HL-60/S4 treated with phorbol 12-myristate 13-acetate at 8.2 ng/mL for 4 days and 3 days (cell line): Measurements from ENCODE around the gene HM13.

Source experiments
- in situ Hi-C: fragments of 300-500 bp; cut with MboI; formaldehyde crosslinking; loops from 2 replicates; pipeline ENCODE4 v1.15.0; 2022; ENCODE audit warnings: low sequenced_read_pairs

The HM13 gene

DNA sequence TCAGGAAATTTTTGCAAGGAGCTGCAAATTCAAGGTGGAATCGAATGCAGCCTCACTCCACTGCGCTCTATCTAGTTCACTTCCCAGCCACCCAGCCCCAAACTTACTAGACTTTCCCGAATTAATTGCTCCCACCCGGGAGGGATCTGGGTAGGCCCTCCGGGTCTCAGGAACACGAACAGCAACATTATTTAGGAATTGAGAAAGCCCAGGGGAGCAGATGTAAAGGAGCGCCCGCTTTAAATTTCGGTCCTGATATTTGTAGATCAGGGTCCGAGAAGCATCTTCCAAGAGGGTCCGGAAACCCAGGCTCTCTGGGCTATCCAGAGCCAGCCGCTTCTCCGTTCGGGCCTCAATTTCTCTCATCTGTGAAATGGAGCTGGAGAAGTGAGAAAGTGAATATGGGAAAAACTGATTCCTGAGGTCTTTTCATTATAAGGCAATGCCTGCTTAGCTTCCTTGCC lies 90.4 kb downstream of the HM13 start:
- in situ Hi-C loops = no loop called here

DNA sequence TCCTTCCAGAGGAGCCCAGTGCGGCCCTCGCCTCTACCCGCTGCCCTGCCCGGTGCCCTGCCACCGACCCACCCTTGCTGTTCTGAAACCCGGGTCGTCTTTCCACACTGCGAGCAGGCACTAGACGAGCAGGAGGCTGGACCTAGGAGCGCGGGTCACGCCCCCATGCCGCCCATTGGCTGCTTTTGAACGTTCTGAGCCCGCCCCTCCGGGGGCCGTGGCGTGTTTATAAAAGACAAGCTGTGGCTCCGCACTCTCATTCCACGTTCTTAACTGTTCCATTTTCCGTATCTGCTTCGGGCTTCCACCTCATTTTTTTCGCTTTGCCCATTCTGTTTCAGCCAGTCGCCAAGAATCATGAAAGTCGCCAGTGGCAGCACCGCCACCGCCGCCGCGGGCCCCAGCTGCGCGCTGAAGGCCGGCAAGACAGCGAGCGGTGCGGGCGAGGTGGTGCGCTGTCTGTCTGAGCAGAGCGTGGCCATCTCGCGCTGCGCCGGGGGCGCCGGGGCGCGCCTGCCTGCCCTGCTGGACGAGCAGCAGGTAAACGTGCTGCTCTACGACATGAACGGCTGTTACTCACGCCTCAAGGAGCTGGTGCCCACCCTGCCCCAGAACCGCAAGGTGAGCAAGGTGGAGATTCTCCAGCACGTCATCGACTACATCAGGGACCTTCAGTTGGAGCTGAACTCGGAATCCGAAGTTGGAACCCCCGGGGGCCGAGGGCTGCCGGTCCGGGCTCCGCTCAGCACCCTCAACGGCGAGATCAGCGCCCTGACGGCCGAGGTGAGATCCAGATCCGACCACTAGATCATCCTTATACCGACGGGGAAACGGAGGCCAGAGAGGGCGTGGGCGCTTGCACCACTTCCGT lies 91.0 kb downstream of the HM13 start, which contains the start of gene ID1:
Gene ID1 (plus strand): TSS at position 259 of the 871 bp plus-strand sequence. CDS start 99 bp downstream, at position 358.
- in situ Hi-C loops = no loop called here

DNA sequence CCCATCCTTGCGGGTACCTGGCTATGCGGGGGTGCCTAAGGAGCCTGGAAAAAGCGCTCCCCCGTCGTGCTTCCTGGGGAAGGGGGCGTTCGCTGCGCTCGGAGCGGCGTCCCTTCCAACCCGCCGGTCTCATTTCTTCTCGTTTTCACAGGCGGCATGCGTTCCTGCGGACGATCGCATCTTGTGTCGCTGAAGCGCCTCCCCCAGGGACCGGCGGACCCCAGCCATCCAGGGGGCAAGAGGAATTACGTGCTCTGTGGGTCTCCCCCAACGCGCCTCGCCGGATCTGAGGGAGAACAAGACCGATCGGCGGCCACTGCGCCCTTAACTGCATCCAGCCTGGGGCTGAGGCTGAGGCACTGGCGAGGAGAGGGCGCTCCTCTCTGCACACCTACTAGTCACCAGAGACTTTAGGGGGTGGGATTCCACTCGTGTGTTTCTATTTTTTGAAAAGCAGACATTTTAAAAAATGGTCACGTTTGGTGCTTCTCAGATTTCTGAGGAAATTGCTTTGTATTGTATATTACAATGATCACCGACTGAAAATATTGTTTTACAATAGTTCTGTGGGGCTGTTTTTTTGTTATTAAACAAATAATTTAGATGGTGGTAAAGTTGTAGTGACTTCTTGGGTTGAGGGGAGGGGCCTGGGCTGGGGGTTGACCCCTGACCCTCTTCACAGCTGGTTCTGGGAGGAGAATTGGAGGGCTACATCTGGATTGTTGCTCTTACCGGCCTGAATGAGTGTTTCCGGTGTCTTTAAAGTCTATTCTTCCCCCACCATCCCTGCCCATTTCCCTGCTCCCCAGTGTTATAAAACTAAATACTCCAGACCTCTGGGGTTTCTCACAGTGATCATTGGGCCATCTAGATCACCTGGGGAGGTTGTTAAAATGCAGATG lies 91.9 kb downstream of the HM13 start:
- in situ Hi-C loops = no loop called here

DNA sequence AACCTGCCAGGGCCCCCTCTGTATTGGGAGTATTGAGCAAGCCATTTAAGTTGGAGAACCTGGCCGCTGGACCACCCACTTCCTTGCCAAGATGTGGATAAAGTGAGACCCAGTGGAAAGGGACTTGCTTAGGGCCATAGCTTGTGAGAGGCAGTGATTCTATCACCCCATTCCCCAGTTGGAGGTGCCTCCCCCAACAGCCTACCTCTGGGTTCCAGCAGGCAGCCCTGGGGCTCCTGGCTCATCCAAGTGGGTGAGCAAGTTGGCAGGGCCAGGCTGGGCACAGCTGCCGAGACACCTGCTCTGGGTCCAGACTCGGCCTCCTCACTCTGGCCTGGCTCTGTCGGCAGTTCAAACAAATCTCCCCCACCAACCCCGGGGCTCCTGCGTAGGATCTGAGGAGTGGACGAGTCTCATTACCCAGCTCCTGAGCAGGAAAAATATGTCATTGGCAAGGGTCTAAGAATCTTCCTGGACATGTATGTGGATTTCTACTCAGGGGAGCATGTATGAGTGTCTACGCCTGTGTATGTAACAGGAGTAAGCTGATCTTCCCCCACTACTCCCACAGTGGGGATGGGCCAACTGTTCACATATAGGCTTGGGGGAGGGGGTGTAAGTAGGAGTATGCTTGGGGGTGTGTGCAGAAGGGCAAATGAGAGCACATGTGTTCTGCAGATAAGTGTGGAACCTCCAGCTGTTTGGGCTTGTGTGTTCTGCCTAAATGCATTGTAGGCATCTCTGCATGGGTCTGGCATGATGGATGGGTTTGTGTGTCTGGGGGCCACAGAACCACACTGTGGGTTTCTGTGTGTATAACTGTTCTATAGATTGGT lies 92.8 kb downstream of the HM13 start:
- in situ Hi-C loops = no loop called here

DNA sequence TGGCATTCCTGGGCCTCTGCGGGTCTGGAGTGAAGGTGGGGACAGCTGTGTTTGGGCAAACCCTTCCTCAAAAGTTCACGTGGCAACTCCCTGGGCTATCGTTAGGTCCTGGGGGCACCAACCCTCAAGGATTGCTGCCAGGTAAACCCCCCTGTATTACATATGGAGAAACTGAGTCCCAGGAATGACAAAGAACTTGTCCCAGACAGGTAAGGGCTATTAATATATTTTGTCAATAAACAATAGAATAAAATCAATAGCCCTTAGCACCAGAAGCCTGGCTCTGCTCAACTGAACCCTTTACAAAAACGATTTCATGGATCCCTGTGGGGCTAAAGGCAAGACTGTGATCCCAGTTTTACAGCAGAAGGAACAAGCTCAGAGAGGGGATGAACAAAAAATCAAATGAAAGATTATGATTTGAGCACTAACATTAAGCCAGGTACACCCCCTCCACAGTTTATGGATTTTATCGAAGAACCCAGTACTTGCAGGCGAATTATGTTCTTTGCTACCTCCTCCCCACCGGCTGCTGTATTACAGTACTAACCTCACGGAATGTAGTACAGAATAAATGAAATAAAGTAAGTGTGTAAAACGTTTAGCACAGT lies 93.5 kb downstream of the HM13 start:
- in situ Hi-C loops = no loop called here

DNA sequence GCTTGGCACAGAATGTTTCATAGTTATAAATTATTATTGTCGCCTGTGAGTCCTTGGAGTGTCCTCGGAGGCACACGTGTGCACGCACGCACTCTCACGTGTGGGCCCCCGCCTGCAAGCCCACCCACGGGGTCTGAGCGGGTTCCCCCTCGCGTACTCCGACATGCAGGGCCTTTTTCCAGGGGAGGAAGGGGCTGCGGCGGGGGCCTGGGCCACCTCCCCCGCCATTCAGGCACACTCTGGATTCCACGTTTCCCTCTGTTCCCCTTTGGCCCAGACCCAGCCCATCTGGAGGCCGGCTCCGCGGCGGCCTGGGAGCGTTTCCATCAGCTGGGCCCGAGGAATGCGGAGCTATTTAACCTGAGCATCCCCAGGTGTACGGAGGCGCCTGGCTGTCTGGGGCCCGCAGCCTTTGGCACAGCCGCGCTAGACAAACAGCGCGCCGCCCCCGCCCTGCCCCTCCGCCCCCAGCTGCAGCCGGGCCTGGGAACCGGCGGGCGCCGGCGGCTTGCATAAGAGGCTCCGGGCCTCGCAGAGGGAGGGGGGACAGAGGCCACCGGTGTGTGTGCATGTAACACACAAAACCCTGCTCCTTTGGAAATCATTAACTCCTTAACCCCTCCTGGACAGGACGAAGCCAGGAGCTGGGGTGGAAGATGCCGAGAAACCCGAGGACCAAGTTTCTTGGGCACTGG lies 94.2 kb downstream of the HM13 start:
- in situ Hi-C loops = no loop called here

DNA sequence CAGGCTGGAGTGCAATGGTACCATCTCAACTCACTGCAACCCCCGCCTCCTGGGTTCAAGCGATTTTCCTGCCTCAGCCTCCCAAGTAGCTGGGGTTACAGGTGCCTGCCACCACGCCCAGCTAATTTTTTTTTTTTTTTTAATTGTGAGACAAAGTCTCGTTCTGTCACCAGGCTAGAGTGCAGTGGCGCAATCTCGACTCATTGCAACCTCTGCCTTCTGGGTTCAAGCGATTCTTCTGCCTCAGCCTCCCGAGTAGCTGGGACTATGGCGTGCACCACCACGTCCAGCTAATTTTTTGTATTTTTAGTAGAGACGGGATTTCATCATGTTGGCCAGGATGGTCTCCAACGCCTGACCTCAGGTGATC lies 98.0 kb downstream of the HM13 start:
- in situ Hi-C loops = loop anchor here (10.0 kb wide), 1 partner anchor 47 kb away; no protein-coding TSS in a partner anchor

DNA sequence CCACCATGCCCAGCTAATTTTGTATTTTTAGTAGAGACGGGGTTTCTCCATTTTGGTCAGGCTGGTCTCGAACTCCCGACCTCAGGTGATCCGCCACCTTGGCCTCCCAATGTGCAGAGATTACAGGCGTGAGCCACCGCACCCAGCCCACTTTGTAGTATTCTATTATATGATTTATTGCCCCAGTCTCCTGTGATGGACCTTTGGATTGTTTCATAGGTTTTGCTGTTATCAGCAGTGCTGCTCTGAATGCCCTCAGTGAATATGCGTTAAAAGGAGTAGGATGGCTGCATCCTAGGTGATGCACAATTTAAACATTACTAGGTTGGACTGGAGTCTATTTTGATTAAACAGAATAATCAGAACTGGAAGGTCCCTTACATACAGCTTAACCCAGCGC lies 101.2 kb downstream of the HM13 start:
- in situ Hi-C loops = loop anchor here (10.0 kb wide), 1 partner anchor 51 kb away; no protein-coding TSS in a partner anchor

DNA sequence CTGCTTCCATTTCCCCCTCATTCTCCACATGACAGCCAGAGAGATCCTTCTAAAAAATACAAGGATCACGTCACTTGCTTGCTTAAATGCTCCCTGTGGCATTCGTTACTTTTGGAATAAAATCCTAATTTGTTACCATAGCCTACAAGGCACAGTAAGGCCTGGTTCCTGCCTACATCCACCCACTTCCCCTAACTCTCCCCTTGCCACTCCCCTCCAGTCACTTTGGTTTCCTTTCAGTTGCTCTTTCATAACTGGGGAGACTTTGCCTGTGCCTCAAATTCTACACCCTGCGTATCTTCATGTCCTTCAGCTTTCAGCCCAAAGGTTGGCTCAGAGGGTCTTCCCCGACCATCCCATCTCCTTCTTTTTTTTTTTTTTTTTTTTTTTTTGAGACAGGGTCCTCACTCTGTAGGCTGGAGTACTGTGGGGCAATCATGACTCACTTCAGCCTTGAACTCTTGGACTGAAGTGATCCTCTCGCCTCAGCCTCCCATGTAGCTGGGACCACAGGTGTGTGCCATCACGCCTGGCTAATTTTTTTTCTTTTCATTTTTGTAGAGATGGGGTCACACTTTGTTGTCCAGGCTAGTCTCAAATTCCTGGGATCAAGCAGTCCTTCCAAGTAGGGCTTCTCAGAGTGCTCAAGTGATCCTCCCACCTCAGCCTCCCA lies 103.3 kb downstream of the HM13 start:
- in situ Hi-C loops = loop anchor here (10.0 kb wide), 1 partner anchor 53 kb away; no protein-coding TSS in a partner anchor
